GM13976 (cell line): ENCODE measurements around the gene MPHOSPH9.

Source experiments
- DNase-seq: peaks from one replicate; pipeline ENCODE4 v3.0.0; 2012; ENCODE audit warnings: low spot score
- in situ Hi-C: fragments of 300-500 bp; cut with MboI; formaldehyde crosslinking; loops from one replicate; pipeline ENCODE4 v1.12.0; 2022; ENCODE audit warnings: low sequenced_read_pairs, mixed read lengths, inconsistent platforms; ENCODE audit not compliant: unreplicated experiment
- TF ChIP-seq, protein P1 (sequence below): IDR thresholded peaks from 2 replicates; pipeline ENCODE4 v1.5.1; 2012; ENCODE audit warnings: borderline replicate concordance, mild to moderate bottlenecking; ENCODE audit not compliant: insufficient read depth; ENCODE audit errors: extremely low read depth, missing control alignments, control extremely low read depth

The MPHOSPH9 gene

DNA sequence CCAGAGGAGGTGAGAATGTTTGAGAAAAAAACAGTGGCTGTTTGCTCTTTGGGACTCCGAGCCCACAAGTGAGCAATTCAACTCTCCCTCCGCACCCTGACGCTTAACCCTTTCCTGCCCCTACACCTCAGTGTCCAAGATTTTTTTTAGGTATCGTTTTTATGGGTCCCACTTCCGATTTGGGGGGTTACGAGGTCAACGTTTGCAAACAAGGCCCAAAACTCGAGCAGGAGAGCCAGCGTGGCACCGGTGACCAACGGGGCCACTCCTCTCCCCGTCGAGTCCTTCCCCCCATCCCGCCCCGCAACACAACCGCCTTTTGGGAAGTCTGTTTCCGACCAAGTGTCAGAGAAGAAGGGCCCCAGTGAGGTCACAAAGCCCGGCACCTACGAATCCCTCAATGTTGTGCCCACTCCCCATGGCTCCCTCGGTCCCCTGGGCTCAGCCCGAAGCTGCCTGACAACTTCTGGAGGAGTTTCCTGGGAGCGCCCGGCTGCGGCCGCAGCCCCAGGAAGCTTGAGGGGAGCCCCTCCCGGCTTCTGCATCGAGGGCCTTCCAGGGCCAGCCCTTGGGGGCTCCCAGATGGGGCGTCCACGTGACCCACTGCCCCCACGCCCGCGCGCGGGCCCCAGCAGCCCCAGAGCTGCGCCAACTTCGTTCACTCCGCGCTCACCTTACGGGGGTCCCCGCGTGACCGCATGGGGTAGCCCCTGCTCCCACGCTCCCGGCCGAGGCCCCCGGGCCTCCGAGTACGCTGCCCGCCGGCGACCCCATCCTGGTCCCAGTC lies 37.5 kb upstream of the MPHOSPH9 start:
- in situ Hi-C loops: no loop called here
- DNase-seq: peak; percentile 34
- TF ChIP-seq, protein P1, sequence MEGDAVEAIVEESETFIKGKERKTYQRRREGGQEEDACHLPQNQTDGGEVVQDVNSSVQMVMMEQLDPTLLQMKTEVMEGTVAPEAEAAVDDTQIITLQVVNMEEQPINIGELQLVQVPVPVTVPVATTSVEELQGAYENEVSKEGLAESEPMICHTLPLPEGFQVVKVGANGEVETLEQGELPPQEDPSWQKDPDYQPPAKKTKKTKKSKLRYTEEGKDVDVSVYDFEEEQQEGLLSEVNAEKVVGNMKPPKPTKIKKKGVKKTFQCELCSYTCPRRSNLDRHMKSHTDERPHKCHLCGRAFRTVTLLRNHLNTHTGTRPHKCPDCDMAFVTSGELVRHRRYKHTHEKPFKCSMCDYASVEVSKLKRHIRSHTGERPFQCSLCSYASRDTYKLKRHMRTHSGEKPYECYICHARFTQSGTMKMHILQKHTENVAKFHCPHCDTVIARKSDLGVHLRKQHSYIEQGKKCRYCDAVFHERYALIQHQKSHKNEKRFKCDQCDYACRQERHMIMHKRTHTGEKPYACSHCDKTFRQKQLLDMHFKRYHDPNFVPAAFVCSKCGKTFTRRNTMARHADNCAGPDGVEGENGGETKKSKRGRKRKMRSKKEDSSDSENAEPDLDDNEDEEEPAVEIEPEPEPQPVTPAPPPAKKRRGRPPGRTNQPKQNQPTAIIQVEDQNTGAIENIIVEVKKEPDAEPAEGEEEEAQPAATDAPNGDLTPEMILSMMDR: no peak

DNA sequence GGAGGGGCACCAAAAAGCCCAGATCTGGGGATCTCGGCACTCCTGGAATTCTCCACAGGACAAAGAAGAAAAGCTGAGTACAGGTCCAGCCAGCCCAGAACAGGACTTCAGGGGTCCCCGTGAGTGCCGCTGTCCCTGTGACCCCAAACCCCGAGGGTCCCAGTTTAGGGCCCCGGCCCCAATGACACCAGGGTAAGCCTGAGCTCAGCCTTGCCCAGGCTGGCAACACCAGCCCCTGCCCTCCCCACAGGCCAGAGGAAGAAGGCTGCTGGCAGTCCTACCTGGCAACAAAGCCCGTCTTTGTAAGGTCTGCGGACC lies 36.9 kb upstream of the MPHOSPH9 start:
- in situ Hi-C loops: loop anchor here (10.0 kb wide), 1 partner anchor 325 kb away; no protein-coding TSS in a partner anchor
- TF ChIP-seq, protein P1: no peak
- peak; percentile 48 for DNase-seq

DNA sequence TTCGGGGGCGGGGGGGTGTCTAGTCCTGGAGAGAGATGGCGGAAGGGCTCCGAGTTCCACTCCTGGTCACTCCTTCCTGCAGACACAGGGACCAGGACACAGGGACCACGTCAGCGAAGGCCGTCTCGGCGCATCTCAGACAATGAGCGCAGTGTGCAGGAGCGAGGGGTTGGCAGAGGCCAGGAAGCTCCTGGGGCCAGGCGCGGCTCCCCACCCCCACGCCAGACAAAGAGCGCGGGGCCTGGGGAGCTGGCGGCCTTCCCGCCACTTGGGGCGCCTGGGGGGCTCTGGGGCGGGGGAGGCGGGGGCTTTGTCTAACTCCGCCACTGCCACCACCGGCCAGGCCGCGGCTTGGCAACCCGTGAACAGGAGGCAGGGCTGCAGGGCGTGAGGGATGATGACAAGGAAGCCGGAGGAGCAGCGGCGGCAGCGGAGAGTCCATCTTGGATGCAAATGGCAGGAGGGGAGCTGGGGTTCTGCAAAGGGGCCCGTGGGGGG lies 36.5 kb upstream of the MPHOSPH9 start:
- TF ChIP-seq, protein P1: no peak
- peak; percentile 58 for DNase-seq
- in situ Hi-C loops: loop anchor here (10.0 kb wide), 1 partner anchor 325 kb away; no protein-coding TSS in a partner anchor

DNA sequence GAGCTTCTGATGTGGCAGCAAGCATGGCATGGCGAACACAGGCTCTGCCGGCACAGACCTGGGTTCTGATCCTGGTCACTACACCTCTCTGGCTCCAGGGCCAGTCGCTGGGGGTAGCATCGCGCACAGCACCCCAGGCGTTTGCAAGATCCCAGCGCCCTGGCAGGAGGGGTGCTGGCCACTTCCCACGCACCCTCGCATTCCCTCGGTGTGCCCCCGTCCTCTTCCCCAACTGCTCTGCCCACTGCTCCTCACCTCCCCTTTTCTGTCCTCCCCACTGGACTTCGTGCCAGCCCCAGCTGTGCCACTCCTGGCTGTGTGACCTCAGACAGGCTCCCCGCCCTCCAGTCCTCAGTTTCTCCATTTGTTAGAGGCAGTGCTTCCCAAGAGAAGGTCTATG lies 35.9 kb upstream of the MPHOSPH9 start:
- DNase-seq: no peak
- in situ Hi-C loops: loop anchor here (10.0 kb wide), 1 partner anchor 326 kb away; no protein-coding TSS in a partner anchor

DNA sequence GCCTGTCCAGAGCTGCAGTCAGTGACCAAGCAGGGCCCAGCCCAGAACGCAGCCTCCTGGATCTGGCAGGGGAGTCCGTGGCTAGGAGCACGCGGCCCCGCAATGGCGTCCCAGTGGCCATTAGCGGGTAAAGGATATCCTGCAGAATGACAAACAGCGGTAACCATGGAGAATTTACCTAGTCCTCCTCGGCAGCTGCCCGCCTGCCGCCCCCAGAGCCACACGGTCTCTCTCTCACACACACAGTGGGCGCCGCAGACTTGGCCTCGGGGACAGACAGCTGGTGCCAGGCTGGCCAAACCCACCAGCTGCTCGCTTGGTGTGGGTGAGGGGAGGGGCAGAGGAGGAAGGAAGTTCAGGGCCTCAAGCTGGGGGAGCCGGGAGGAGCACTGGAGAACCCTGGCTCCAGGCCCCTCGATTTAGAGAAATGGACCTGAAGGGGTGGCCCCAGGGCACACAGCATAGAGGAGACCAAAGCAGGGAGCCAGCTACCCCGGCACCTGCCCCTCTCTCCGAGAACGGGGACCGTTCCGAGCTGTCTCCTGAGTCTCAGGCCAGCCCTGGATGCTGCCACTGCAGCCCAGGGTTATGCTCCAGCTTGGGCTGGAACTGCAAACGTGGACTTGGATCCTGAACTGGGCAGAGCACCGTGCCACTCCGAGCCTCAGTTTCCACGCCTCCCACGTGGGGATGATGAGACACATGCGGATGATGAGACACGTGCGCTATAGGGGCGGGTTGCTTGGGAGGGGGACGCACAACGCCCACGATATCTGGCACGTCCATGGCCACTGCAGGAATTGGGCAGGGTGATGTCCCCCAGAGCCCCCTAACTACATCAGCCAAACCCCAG lies 35.3 kb upstream of the MPHOSPH9 start:
- DNase-seq: no peak
- in situ Hi-C loops: loop anchor here (10.0 kb wide), 1 partner anchor 327 kb away; no protein-coding TSS in a partner anchor
- TF ChIP-seq, protein P1: no peak

More for the DNA sequence above, 35.9 kb upstream of the MPHOSPH9 start:
- TF ChIP-seq, protein P1: no peak

DNA sequence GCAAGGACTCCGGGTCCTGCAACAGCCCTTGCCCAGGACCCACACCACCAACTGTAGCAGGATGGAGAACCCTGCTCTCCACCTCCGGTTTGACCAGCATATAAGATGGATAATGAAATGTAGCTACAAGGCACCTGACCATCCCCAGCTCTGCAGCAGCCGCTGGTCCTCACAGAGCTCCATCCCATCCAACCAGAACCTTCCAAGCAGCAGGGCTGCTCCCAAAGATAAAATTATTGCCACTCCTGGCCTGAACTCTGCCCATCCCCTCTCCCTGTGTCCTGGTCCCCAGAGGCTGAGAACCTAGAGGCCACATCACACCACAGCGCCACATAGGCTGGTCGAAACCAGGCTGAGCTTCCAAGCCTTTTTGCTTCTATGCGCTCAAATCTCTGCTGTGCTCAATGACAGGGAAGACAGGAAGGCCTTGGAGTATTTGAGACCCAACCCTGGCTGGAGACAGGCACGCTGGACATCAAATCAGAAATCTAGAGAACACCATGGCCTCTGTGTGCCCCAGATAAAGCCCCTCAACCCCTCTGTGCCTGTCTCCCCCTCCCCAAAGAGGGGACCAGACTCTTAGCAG lies 34.5 kb upstream of the MPHOSPH9 start:
- no peak for DNase-seq
- in situ Hi-C loops: loop anchor here (10.0 kb wide), 1 partner anchor 327 kb away; no protein-coding TSS in a partner anchor
- TF ChIP-seq, protein P1: no peak
